Neutrophil (primary cell): ENCODE results near the gene ELP1.

ENCODE experiments used
- H3K27ac ChIP-seq: fragments of 200-600 bp; sonication (generic); 2 replicates; pipeline ENCODE4 v1.5.1; 2016; ENCODE audit warnings: mild to moderate bottlenecking, moderate library complexity
- H3K27me3 ChIP-seq: fragments of 200-600 bp; sonication (generic); 2 replicates; pipeline ENCODE4 v1.6.0; 2016; ENCODE audit warnings: mild to moderate bottlenecking
- H3K36me3 ChIP-seq: fragments of 200-600 bp; sonication (generic); 2 replicates; pipeline ENCODE4 v1.5.1; 2017
- H3K4me1 ChIP-seq, 2 experiments: fragments of 200-600 bp in 1 of 2; sonication (generic) in 1 of 2; 1 replicate in 1 of 2; 2 replicates in 1 of 2; pipeline versions ENCODE4 v1.5.1 to v1.6.1; 2013 to 2016; ENCODE audit warnings: low read depth in 1 of 2, low read length in 1 of 2, mild to moderate bottlenecking in 1 of 2, moderate library complexity in 1 of 2; ENCODE audit not compliant: control insufficient read depth in 1 of 2, insufficient read depth in 1 of 2
- H3K4me3 ChIP-seq, 2 experiments: fragments of 200-600 bp in 1 of 2; sonication (generic) in 1 of 2; 1 replicate in 1 of 2; 2 replicates in 1 of 2; pipeline ENCODE4 v1.5.1; 2013 to 2016; ENCODE audit warnings: low read depth in 1 of 2, low read length in 1 of 2, mild to moderate bottlenecking in 1 of 2, moderate library complexity in 1 of 2
- H3K9me3 ChIP-seq: fragments of 200-600 bp; sonication (generic); 2 replicates; pipeline ENCODE4 v1.5.1; 2016
- CTCF ChIP-seq: fragments of 200-600 bp; sonication (generic); IDR thresholded peaks from 2 replicates; pipeline ENCODE4 v1.5.1; 2016; ENCODE audit warnings: antibody characterized with exemption

ELP1 gene

GRCh38 chr9:108939975-108940374, 6.1 kb upstream of the ELP1 start:
- H3K4me1 ChIP-seq, result peaks cover 4 to 5% of the 10 kb centered on the region in 2 experiments
- H3K27me3 ChIP-seq, result no peaks in the 10 kb centered on the region
- TF ChIP-seq CTCF, result no peak
- no peak overlapping the region for H3K4me3 ChIP-seq
- peaks cover 35% of the 10 kb centered on the region for H3K36me3 ChIP-seq
- no peaks in the 10 kb centered on the region for H3K9me3 ChIP-seq
- H3K27ac ChIP-seq, result no peak overlapping the region

- H3K4me1 ChIP-seq, result peaks cover 17 to 21% of the 10 kb centered on the region in 2 experiments
- no peaks in the 10 kb centered on the region for H3K27me3 ChIP-seq
- H3K36me3 ChIP-seq, result peaks cover 35% of the 10 kb centered on the region
- no peak overlapping the region for H3K27ac ChIP-seq
- no peak for TF ChIP-seq CTCF
- no peak overlapping the region for H3K4me3 ChIP-seq
- no peaks in the 10 kb centered on the region for H3K9me3 ChIP-seq
Observed at GRCh38 chr9:108937561-108938305, 3.8 kb upstream of the ELP1 start.

- Histone ChIP-seq H3K4me3 (peak within 1 kb of the TSS; percentile 71 to 97), H3K27ac (peak within 1 kb of the TSS; percentile 87), H3K9me3 (no peaks in the 10 kb centered on the region), H3K4me1 (peaks cover 19 to 22% of the 10 kb centered on the region in 2 experiments), H3K27me3 (no peaks in the 10 kb centered on the region), H3K36me3 (peaks cover 17% of the 10 kb centered on the region)
- TF ChIP-seq CTCF, result no peak
Observed at GRCh38 chr9:108934323-108934893, 484 bp upstream of the ELP1 start, which contains the start of gene ABITRAM. Gene ABITRAM (plus strand): TSS chr9:108934400. CDS start chr9:108934487, 87 bp downstream.

- TF ChIP-seq CTCF, result no peak
- Histone ChIP-seq H3K4me1 (peaks cover 19 to 22% of the 10 kb centered on the region in 2 experiments), H3K27ac (peak overlapping the region; percentile 87), H3K4me3 (peak overlapping the region; percentile 71 to 97), H3K9me3 (no peaks in the 10 kb centered on the region), H3K27me3 (no peaks in the 10 kb centered on the region), H3K36me3 (peaks cover 11% of the 10 kb centered on the region)
Observed at GRCh38 chr9:108933231-108933717, 650 bp downstream of the ELP1 start.

- Histone ChIP-seq H3K4me1 (peaks cover 15 to 23% of the 10 kb centered on the region in 2 experiments), H3K4me3 (no peak overlapping the region), H3K27ac (no peak overlapping the region), H3K9me3 (no peaks in the 10 kb centered on the region), H3K36me3 (peaks cover 40% of the 10 kb centered on the region), H3K27me3 (no peaks in the 10 kb centered on the region)
- TF ChIP-seq CTCF, result no peak
Observed at GRCh38 chr9:108928386-108928785, 5.5 kb downstream of the ELP1 start.
